Measurements from ENCODE around the gene SLC6A19. TPM values are rescaled to one million over a fixed set of nuclear protein-coding genes. Genes with fewer than 3 reads are reported as not detected.

SLC6A19 gene
- polyA plus RNA-seq, 1 of the 3 experiments (the other 2 are of a cell fraction) = not detected

GRCh38 chr5:1199649-1200494 lies 1.5 kb upstream of the SLC6A19 start:
- Histone ChIP-seq H3K27ac (ENCODE audit: low read depth in 2 of 2, low read length in 1 of 2) (no peak overlapping the region), H3K9ac (no peak overlapping the region), H3K9me3 (no peaks in the 10 kb centered on the region), H3K79me2 (ENCODE audit: insufficient read depth) (no peaks in the 10 kb centered on the region), H3K4me3 (ENCODE audit: low read depth in 2 of 2, low read length in 1 of 2) (no peak overlapping the region), H3K4me2 (no peak overlapping the region), H3F3A (replicated peaks; ENCODE audit: insufficient read depth) (no peaks in the 10 kb centered on the region), H3K36me3 (replicated peaks in 1 of 2; ENCODE audit: control insufficient read depth in 1 of 2, insufficient read depth in 2 of 2, low read length in 1 of 2) (no peaks in the 10 kb centered on the region), H3K4me1 (ENCODE audit: control insufficient read depth in 1 of 2, insufficient read depth in 2 of 2, low read depth in 1 of 2, low read length in 1 of 2) (no peaks in the 10 kb centered on the region), H3K27me3 (ENCODE audit: insufficient read depth) (peaks cover 60% of the 10 kb centered on the region), H2AFZ (ENCODE audit: low read depth) (no peak overlapping the region), H4K20me1 (ENCODE audit: insufficient read depth) (no peaks in the 10 kb centered on the region), H3K9me2 (no peaks in the 10 kb centered on the region)
- ChIA-PET POLR2A (no interaction called here), CTCF (interaction anchor here (1.3 kb wide), 1 partner anchor 32 kb away, joined by 3 read pairs; no protein-coding TSS in a partner anchor)
- 50% methylated on average over 22 of the region's 26 CpGs for WGBS (ENCODE audit: low lambda C conversion rate)
- no peak for TF ChIP-seq SMC3 (IDR thresholded peaks at IDR 0.05; ENCODE audit: low read depth, low read length)
- TF ChIP-seq TEAD4 (IDR thresholded peaks at IDR 0.05; ENCODE audit: borderline replicate concordance, insufficient read depth) = no peak
- no peak for TF ChIP-seq USF1 (IDR thresholded peaks at IDR 0.05; ENCODE audit: borderline replicate concordance, low read depth)
- no peak for TF ChIP-seq GABPA (IDR thresholded peaks at IDR 0.05; ENCODE audit: low read depth)
- TF ChIP-seq MAX (IDR thresholded peaks at IDR 0.05; ENCODE audit: low read depth) = no peak
- no peak for TF ChIP-seq FOSL2 (IDR thresholded peaks at IDR 0.05; ENCODE audit: borderline replicate concordance, low read depth)
- TF ChIP-seq ELF1 (IDR thresholded peaks at IDR 0.05) = no peak
- no peak for TF ChIP-seq CTCF (IDR thresholded peaks at IDR 0.05)
- no peak for TF ChIP-seq EP300 (IDR thresholded peaks at IDR 0.05; ENCODE audit: borderline replicate concordance in 1 of 2, low read depth in 1 of 2, low read length in 1 of 2)
- TF ChIP-seq YY1 (IDR thresholded peaks at IDR 0.05; ENCODE audit: low read depth) = no peak
- no peak for TF ChIP-seq RAD21 (IDR thresholded peaks at IDR 0.05; ENCODE audit: low read length)
- no peak for TF ChIP-seq EZH2phosphoT487 (IDR thresholded peaks at IDR 0.05; ENCODE audit: borderline replicate concordance, low read depth)
- no peak for TF ChIP-seq FOXJ3 (CRISPR knock-in tag; IDR thresholded peaks at IDR 0.05)
- no peak for TF ChIP-seq RXRA (IDR thresholded peaks at IDR 0.05; ENCODE audit: borderline replicate concordance, low read depth)
- TF ChIP-seq NFIC (IDR thresholded peaks at IDR 0.05; ENCODE audit: borderline replicate concordance) = no peak
- DNase-seq = no peak

Measured in SK-N-SH (cell line).